HG02981 (cell line): ENCODE data around the gene SYP.
A peak's percentile ranks its signal among the peaks of the same experiment; 100 is the strongest.
"Not testable (repeated sequence)": the region's sequence is repeated elsewhere in the genome, so short reads cannot be mapped to it uniquely, and the experiment has no call there.

ENCODE experiments used
- ATAC-seq: cut with Tn5 transposase; IDR thresholded peaks from one replicate; pipeline ENCODE4 v1.9.1; 2021; ENCODE audit warnings: mild to moderate bottlenecking, moderate library complexity; ENCODE audit not compliant: unreplicated experiment

The SYP gene

DNA sequence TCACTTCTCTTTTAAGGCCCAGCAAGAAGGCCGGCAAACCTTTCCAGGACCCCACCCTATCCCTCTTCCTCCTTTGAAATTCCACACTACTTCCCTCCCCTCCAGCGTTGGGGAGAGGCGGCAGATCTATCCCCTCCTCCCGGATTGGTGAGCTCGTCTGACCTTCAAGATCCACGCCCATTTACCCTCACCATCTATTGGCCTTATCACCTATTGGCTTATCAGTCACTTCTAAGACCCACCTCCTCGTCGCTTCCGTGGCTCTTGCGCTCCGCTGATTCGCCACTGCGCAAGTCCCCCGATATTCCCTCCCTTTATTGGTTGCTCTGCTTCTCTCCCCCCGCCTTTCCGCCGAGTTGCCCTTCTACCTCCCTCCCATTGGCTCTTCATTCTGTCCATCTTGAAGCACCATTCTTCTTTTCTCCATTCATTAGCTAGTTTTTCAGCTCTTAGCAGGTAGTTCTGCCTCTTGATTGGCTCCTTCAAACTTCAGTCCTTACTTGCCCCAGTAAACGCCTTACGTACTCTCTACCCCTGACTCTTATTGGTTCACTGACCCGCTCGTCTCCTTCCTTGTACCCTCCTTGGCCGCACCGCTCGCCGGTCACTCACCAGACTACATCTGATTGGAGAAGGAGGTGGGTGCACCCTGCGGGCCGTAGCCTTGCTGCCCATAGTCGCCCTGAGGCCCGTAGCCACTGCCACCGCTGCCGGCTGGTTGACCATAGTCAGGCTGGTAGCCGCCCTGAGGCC is 9.0 kb downstream of the SYP start:
- ATAC-seq = peak; percentile 85

DNA sequence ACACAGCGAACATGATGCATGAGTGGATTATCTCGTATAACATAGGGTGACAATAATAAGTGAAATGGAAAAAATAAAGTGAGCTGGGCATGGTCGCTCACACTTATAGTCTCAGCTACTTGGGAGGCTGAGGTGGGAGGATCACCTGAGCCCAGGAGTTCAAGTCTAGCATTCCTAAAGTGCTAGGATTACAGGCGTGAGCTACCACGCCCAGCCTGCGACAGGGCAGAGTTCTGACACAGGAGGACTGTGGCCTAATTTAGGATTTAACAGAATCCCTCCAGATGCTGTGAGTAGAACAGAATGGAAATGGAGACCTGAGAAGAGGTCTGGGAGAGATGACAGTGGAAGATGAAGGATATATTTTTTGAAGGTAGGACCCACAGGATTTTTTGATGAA is 10.4 kb downstream of the SYP start:
- ATAC-seq = no peak

GRCh38 chrX:49188468-49189076 is 11.4 kb downstream of the SYP start:
- no peak for ATAC-seq

GRCh38 chrX:49187526-49187925 is 12.5 kb downstream of the SYP start:
- ATAC-seq = no peak

DNA sequence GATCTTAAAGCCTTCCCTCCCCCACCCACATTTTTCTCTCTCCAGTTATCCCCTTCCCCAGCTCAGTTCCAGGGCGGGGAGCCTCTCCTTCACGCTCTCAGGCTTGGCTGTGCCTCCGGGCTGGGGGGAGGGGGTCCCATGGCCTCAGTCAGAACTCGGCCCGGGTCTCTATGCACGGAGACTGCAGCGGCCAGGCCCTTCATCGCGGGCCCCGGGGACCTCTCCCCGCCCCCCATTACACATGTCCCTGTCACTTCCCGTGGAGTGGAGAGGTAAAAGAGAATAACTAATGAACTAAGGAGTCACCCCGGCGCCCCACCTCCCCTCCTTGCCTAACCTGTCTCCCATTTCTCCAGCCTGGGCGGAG is 13.0 kb downstream of the SYP start:
- ATAC-seq = no peak

GRCh38 chrX:49186125-49187027 is 13.6 kb downstream of the SYP start, which contains the start of gene PRICKLE3:
Gene PRICKLE3, minus strand, starts transcription at chrX:49186373. Its CDS starts 76 bp downstream, at chrX:49186297.
- ATAC-seq = no peak

- peak; percentile 37 for ATAC-seq
Observed at GRCh38 chrX:49184294-49185281, 15.4 kb downstream of the SYP start.

GRCh38 chrX:49183701-49184281 is 16.2 kb downstream of the SYP start:
- ATAC-seq = no peak

GRCh38 chrX:49179358-49179757 is 20.6 kb downstream of the SYP start:
- ATAC-seq = no peak

- no peak for ATAC-seq
Observed at GRCh38 chrX:49178537-49178936, 21.5 kb downstream of the SYP start.

- ATAC-seq = no peak
Observed at GRCh38 chrX:49177873-49178480, 22.0 kb downstream of the SYP start.

GRCh38 chrX:49177338-49177833 is 22.6 kb downstream of the SYP start:
- no peak for ATAC-seq

DNA sequence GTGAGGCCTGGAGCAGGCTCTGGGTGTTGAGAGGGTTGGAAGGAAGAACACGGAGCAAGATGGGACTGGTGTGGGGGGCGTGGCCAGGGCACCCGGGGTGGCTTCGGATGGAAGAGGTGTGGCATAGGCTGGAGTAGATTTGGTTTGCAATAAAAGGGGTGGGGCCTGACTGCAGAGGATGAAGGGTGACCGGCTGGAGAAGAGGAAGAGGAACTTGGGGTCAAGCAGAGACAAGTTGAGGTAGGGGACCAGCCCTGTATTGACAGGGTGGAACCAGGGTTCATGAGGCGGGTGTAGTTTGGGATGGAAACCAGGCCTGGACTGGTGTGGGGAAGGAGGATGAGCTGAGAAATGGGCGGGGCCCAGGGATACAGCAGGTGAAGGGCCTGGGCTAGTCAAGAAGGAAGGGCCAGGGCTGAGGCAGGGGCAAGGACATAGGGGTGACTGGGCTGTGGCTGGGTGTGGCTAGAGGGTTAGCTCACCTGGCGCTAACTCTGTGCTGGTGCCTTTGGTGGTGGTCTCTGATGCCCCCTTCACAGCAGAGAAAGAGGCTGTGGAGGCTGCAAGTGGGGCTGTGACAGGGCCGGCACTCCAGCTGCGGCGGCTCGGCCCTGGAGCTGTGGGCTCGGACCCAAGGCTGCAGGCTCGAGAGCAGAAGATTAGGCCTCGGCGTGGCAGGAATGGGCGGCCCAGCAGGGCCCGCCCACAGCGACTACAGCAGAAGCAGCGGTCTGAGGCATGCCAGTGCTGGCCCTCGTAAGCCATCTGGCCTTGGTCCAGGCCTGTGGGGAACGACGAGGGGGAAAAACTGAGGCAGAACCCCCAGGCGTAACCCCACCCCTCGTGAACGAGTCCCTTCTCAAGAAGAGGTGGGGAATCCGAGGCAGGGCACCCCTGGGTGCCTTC is 23.3 kb downstream of the SYP start:
- no peak for ATAC-seq

GRCh38 chrX:49175435-49176274 is 24.3 kb downstream of the SYP start:
- ATAC-seq = no peak

DNA sequence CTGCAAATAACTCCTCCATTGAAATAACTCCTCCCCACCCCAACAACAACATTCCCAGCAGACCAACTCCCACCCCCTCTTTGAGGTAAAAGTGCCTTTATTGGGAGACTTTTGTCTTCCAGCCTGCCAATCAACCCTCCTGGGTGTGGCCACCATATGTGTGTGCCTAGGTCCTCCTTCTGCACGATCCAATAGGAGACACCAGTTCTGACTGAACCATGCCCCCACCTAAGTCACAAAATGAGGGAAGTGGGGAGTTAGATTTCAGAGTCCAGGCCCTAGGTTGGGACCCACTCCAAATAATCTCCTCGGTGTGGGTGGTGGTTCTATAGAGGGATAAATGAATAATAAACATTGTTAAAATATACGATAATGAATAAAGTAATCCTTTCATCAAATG is 25.3 kb downstream of the SYP start:
- ATAC-seq = no peak

DNA sequence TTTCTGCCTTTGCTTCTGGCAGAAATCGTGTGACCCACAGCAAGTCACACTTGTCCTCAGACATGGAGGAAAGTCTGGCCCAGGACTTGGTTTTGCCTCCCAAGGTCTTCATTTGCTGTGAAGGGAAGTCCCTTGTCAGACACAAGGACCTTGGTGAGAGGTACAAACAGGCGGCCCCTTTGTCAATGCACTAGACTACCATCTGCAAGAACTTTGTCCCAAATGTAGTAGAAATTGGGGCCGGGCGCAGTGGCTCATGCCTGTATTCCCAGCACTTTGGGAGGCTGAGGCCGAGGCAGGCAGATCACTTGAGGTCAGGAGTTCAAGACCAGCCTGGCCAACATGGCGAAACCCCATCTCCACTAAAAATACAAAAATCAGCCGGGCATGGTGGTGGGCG is 26.4 kb downstream of the SYP start:
- ATAC-seq = not testable (repeated sequence)

GRCh38 chrX:49172280-49172780 is 27.7 kb downstream of the SYP start:
- ATAC-seq = peak; percentile 70
